Measurements from ENCODE around the gene DGKZ.

DNA sequence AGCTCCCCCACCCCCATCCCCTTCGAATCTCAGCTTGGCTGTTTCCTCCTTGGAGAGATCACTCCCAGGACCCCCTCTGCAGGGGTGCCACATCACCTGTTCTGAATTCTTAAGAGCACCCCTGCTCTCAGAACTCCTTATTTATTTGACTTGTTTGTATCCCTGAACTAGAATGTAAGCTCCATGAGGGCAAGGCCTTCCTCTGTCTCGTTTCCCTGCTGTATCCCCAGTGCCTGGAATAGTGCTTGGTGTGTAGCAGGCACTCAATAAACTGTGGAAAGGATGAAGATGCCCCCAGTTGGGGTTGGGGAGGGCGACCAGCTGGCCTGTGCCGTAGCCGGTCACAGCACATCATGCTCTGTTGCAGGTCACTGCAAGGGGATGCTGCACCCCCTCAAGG, 30.6 kb downstream of the DGKZ start:
- TF ChIP-seq, protein P1, sequence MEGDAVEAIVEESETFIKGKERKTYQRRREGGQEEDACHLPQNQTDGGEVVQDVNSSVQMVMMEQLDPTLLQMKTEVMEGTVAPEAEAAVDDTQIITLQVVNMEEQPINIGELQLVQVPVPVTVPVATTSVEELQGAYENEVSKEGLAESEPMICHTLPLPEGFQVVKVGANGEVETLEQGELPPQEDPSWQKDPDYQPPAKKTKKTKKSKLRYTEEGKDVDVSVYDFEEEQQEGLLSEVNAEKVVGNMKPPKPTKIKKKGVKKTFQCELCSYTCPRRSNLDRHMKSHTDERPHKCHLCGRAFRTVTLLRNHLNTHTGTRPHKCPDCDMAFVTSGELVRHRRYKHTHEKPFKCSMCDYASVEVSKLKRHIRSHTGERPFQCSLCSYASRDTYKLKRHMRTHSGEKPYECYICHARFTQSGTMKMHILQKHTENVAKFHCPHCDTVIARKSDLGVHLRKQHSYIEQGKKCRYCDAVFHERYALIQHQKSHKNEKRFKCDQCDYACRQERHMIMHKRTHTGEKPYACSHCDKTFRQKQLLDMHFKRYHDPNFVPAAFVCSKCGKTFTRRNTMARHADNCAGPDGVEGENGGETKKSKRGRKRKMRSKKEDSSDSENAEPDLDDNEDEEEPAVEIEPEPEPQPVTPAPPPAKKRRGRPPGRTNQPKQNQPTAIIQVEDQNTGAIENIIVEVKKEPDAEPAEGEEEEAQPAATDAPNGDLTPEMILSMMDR (IDR thresholded peaks at IDR 0.05) = no peak
- no peak for TF ChIP-seq POLR2A (IDR thresholded peaks at IDR 0.05)
